MM.1S (cell line): ENCODE data around the gene CENPM.

ENCODE experiments used
- DNase-seq: peaks from one replicate; pipeline ENCODE4 v3.0.0-alpha.2; 2015
- H2AFZ ChIP-seq: fragments of 300-600 bp; sonication (generic); 2 replicates; pipeline ENCODE4 v1.6.0; 2016; ENCODE audit warnings: antibody characterized with exemption, low read length
- H3F3A ChIP-seq: fragments of 300-600 bp; sonication (generic); 2 replicates; pipeline ENCODE4 v1.6.1; 2016; ENCODE audit warnings: mild to moderate bottlenecking, antibody characterized with exemption, low read length, moderate library complexity, mixed read lengths; ENCODE audit not compliant: insufficient read depth
- H3K27ac ChIP-seq: fragments of 300-600 bp; sonication (generic); 2 replicates; pipeline ENCODE4 v1.5.1; 2016; ENCODE audit warnings: mild to moderate bottlenecking, low read length
- H3K27me3 ChIP-seq: fragments of 300-600 bp; sonication (generic); replicated peaks from 2 replicates; pipeline ENCODE4 v1.6.0; 2016; ENCODE audit warnings: low read length; ENCODE audit not compliant: insufficient read depth
- H3K36me3 ChIP-seq: fragments of 300-600 bp; sonication (generic); replicated peaks from 2 replicates; pipeline ENCODE4 v1.6.1; 2016; ENCODE audit warnings: mild to moderate bottlenecking, low read length, mixed read lengths; ENCODE audit not compliant: insufficient read depth
- H3K4me1 ChIP-seq: fragments of 300-600 bp; sonication (generic); 2 replicates; pipeline ENCODE4 v1.6.1; 2016; ENCODE audit warnings: low read length, mixed read lengths
- H3K4me2 ChIP-seq: fragments of 300-600 bp; sonication (generic); 2 replicates; pipeline ENCODE4 v1.6.0; 2016; ENCODE audit warnings: low read depth, low read length
- H3K4me3 ChIP-seq: fragments of 300-600 bp; sonication (generic); 2 replicates; pipeline ENCODE4 v1.5.1; 2016; ENCODE audit warnings: low read length, mixed read lengths
- H3K79me2 ChIP-seq: fragments of 300-600 bp; sonication (generic); 2 replicates; pipeline ENCODE4 v1.6.1; 2016; ENCODE audit warnings: mixed run types, low read length, mixed read lengths
- H3K9ac ChIP-seq: fragments of 300-600 bp; sonication (generic); 2 replicates; pipeline ENCODE4 v1.6.1; 2016; ENCODE audit warnings: low read length, mixed read lengths
- H3K9me2 ChIP-seq: fragments of 300-600 bp; sonication (generic); replicated peaks from 2 replicates; pipeline ENCODE4 v1.6.1; 2016; ENCODE audit warnings: mild to moderate bottlenecking, low read length, mixed read lengths; ENCODE audit not compliant: insufficient read depth
- H3K9me3 ChIP-seq: fragments of 300-600 bp; sonication (generic); replicated peaks from 2 replicates; pipeline ENCODE4 v1.6.1; 2016; ENCODE audit warnings: mild to moderate bottlenecking, low read length, mixed read lengths; ENCODE audit not compliant: insufficient read depth
- H4K20me1 ChIP-seq: fragments of 300-600 bp; sonication (generic); 2 replicates; pipeline ENCODE4 v1.6.1; 2016; ENCODE audit warnings: mild to moderate bottlenecking, low read length, moderate library complexity, mixed read lengths; ENCODE audit not compliant: insufficient read depth
- CTCF ChIP-seq: fragments of 300-600 bp; sonication (generic); IDR thresholded peaks from 2 replicates; pipeline ENCODE4 v1.5.1; 2016; ENCODE audit warnings: antibody characterized with exemption, low read length, mixed read lengths
- EZH2 ChIP-seq: fragments of 300-600 bp; sonication (generic); optimal IDR thresholded peaks from 2 replicates; pipeline ENCODE3; 2017; ENCODE audit warnings: low read depth, mild to moderate bottlenecking, antibody characterized with exemption, low read length, mixed read lengths
- EZH2phosphoT487 ChIP-seq: fragments of 300-600 bp; sonication (generic); IDR thresholded peaks from 2 replicates; pipeline ENCODE4 v1.6.1; 2018; ENCODE audit warnings: antibody characterized with exemption, low read length

The CENPM gene

DNA sequence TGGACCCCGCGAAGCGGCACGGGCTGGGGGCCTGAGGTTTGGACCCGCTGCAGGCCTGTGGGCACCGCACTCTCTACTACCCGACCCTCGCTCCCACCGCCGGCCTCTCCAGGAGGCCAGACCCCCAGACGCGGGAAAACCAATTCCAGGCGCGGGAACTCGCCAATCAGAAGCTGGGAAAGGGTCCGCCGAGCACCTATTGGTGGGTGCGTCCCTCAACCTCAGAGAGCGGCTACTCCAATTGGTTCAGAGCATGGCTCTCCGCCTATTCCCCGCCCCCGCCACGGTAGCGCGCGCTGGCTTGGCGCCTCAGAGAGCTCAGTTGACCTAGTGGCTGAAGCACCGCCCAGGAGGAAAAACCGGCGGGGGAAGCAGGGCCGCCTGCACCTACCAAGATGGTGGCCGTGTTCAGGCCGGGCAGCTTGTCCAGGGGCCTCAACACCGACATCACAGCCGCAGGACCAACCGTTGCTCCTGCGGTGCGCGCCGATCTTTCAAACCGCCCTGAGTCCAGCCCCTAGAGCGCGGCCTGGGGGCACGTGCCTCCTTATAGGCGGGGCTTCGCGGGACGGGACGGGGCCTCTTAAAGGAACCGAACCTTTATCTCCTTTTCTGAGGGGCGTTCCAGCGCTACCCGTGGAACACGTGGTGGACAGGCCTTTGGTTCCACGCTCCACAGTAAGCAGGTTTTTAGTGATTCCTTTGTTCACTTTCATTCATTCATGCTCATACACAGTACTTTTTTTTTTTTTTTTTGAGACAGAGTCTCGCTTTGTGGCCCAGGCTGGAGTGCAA is at the start of gene CENPM:
Gene CENPM, minus strand, starts transcription at position 524 of the 795 bp plus-strand sequence. Its CDS starts 76 bp downstream, at position 448.
- H2AFZ ChIP-seq = peak within 1 kb of the TSS; percentile 71
- H3K9ac ChIP-seq = peak within 1 kb of the TSS; percentile 98
- TF ChIP-seq EZH2phosphoT487 = no peak
- TF ChIP-seq EZH2 = no peak
- TF ChIP-seq CTCF = no peak; the same call in 1 of the 2 replicates
- H3K27ac ChIP-seq = peak within 1 kb of the TSS; percentile 85
- peak; percentile 97 for DNase-seq
- no peaks in the 10 kb centered on the region for H3K9me2 ChIP-seq
- peaks cover 7% of the 10 kb centered on the region for H3K36me3 ChIP-seq
- H3K27me3 ChIP-seq = no peaks in the 10 kb centered on the region
- H3K4me3 ChIP-seq = peak within 1 kb of the TSS; percentile 91
- H3K9me3 ChIP-seq = no peaks in the 10 kb centered on the region
- peaks cover 12% of the 10 kb centered on the region for H3K4me1 ChIP-seq
- H4K20me1 ChIP-seq = no peaks in the 10 kb centered on the region
- H3K4me2 ChIP-seq = peak within 1 kb of the TSS; percentile 99
- H3K79me2 ChIP-seq = peaks cover 43% of the 10 kb centered on the region
- peaks cover 10% of the 10 kb centered on the region for H3F3A ChIP-seq

- Histone ChIP-seq H3K27ac (no peak overlapping the region), H3K9me2 (no peaks in the 10 kb centered on the region), H3F3A (no peaks in the 10 kb centered on the region), H3K4me2 (no peak overlapping the region), H3K4me1 (peaks cover 15% of the 10 kb centered on the region), H3K9me3 (no peaks in the 10 kb centered on the region), H4K20me1 (no peaks in the 10 kb centered on the region), H3K9ac (no peak overlapping the region), H3K79me2 (peaks cover 10% of the 10 kb centered on the region), H3K4me3 (no peak overlapping the region), H3K36me3 (no peaks in the 10 kb centered on the region), H3K27me3 (no peaks in the 10 kb centered on the region), H2AFZ (no peak overlapping the region)
- TF ChIP-seq EZH2phosphoT487 (no peak), CTCF (no peak), EZH2 (no peak)
- no peak for DNase-seq
Measured at GRCh38 chr22:41995211-41995610, 48.3 kb upstream of the CENPM start.

DNA sequence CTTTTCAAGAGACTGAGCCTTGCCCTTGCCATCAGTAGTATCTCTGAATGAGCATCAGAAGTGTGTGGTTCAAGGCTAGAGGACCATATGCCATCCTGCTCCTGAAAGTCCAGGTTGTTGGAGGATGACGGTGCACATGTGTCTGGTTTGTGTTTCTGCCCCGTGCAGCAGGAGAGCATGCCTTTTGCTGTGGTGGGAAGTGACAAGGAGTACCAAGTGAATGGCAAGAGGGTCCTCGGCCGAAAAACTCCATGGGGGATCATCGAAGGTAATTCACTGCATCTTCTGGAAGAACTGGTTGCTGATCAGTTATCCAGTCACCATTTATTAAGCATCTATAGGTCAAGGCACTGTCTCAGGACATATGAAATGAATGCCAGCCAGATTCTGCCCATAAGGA is 45.5 kb upstream of the CENPM start:
- H4K20me1 ChIP-seq = no peaks in the 10 kb centered on the region
- no peaks in the 10 kb centered on the region for H3K27me3 ChIP-seq
- H3K9me3 ChIP-seq = no peaks in the 10 kb centered on the region
- no peak overlapping the region for H3K27ac ChIP-seq
- no peaks in the 10 kb centered on the region for H3K79me2 ChIP-seq
- no peaks in the 10 kb centered on the region for H3F3A ChIP-seq
- DNase-seq = no peak
- TF ChIP-seq CTCF (no peak), EZH2phosphoT487 (no peak), EZH2 (no peak)
- no peak overlapping the region for H2AFZ ChIP-seq
- no peak overlapping the region for H3K4me2 ChIP-seq
- H3K36me3 ChIP-seq = no peaks in the 10 kb centered on the region
- H3K9me2 ChIP-seq = no peaks in the 10 kb centered on the region
- no peak overlapping the region for H3K9ac ChIP-seq
- H3K4me3 ChIP-seq = no peak overlapping the region
- no peaks in the 10 kb centered on the region for H3K4me1 ChIP-seq
